ENCODE results near the gene DEFB116. TPM values are rescaled to one million over a fixed set of nuclear protein-coding genes. Genes with fewer than 3 reads are reported as not detected.
"Not testable (repeated sequence)": the region's sequence is repeated elsewhere in the genome, so short reads cannot be mapped to it uniquely, and the experiment has no call there.

DEFB116 gene, protein sequence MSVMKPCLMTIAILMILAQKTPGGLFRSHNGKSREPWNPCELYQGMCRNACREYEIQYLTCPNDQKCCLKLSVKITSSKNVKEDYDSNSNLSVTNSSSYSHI
- not detected in 2 replicates for total RNA-seq (2014; rRNA removed; shearing (Covaris generic))

GRCh38 chr20:31308535-31309162, at the start of gene DEFB116:
DEFB116 (minus strand) TSS chr20:31308585; CDS start chr20:31308585, 0 bp downstream.
- no peak for DNase-seq (ENCODE audit: low read depth in 1 of 2, low spot score in 2 of 2)
- Histone ChIP-seq H3K4me3 (no peak within 1 kb of the TSS), H3K27me3 (replicated peaks) (no peaks in the 10 kb centered on the region), H3K4me1 (replicated peaks) (no peaks in the 10 kb centered on the region), H3K27ac (no peak within 1 kb of the TSS), H3K9me3 (replicated peaks) (no peaks in the 10 kb centered on the region), H3K36me3 (no peaks in the 10 kb centered on the region)

- Histone ChIP-seq H3K4me1 (replicated peaks) (no peaks in the 10 kb centered on the region), H3K36me3 (no peaks in the 10 kb centered on the region), H3K27ac (no peak overlapping the region), H3K27me3 (replicated peaks) (peaks cover 5% of the 10 kb centered on the region; the same call in 1 of the 2 replicates), H3K4me3 (no peak overlapping the region), H3K9me3 (replicated peaks) (no peaks in the 10 kb centered on the region)
- no peak for DNase-seq (ENCODE audit: low read depth in 1 of 2, low spot score in 2 of 2)
These were observed 47.6 kb upstream of the DEFB116 start for GRCh38 chr20:31355981-31356380.

DNA sequence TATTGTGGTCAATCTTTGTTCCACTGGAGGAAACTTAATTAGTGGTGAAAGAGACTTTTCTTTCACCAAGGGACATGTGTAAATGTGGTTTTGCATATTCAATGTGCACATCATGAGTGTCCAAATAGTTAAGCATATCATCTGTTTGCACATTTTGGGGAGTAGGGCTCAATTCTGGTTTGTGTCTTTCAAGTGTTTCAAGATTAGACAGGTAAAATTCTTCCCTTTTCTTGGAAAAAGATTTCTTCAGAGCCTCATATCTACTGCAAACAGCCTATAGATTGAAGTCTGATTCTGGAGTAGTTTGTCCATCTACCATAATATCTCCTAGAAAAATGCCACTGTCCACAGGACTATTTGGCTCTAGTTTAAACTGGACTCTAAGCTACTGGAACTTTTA, 33.1 kb upstream of the DEFB116 start:
- no peaks in the 10 kb centered on the region for H3K36me3 ChIP-seq
- H3K27ac ChIP-seq, result no peak overlapping the region
- no peaks in the 10 kb centered on the region for H3K4me1 ChIP-seq (replicated peaks)
- H3K4me3 ChIP-seq, result no peak overlapping the region
- DNase-seq (ENCODE audit: low read depth in 1 of 2, low spot score in 2 of 2), result no peak
- no peaks in the 10 kb centered on the region for H3K27me3 ChIP-seq (replicated peaks)
- no peaks in the 10 kb centered on the region for H3K9me3 ChIP-seq (replicated peaks)

DNA sequence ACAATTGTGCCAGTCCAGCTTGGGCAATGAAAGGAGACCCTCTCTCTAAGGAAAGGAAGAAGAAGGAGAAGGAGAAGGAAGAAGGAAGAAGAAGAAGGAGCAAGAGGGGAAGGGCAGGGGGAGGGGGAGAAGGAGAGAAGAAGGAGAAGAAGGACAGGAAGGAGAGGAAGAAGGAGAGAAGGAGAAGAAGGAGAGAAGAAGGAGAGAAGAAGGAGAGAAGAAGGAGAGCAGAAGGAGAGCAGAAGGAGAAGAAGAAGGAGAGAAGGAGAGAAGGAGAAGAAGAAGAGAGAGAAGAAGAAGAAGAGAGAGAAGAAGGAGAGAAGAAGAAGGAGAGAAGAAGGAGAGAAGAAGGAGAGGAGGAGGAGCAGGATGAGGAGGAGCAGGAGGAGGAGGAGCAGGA, 22.5 kb upstream of the DEFB116 start:
- Histone ChIP-seq H3K4me1 (replicated peaks) (no peaks in the 10 kb centered on the region), H3K36me3 (no peaks in the 10 kb centered on the region), H3K27me3 (replicated peaks) (no peaks in the 10 kb centered on the region), H3K4me3 (no peak overlapping the region), H3K27ac (no peak overlapping the region), H3K9me3 (replicated peaks) (no peaks in the 10 kb centered on the region)
- no peak for DNase-seq (ENCODE audit: low read depth in 1 of 2, low spot score in 2 of 2)

DNA sequence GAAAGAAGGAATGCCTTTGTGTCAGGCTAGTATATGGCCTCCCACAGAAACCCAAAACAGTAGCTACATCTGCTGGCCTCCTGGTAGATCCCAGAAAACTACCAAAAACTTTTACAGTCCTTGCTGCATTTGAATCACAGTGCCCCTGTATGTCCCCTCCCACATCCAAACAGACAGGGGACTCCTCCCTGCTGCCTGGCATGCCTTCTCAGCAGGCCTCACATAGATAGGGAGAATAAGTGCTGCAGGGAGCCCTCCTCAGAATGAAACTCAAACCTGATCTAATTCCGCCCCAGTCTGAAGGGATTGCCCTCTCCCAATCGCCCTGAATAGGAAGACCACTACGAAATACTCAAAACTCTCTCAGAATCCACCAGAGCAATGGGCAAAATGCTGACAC, 14.1 kb upstream of the DEFB116 start:
- H3K27me3 ChIP-seq (replicated peaks), result no peaks in the 10 kb centered on the region
- H3K36me3 ChIP-seq, result no peaks in the 10 kb centered on the region
- H3K27ac ChIP-seq, result no peak overlapping the region
- no peak for DNase-seq (ENCODE audit: low read depth in 1 of 2, low spot score in 2 of 2)
- no peaks in the 10 kb centered on the region for H3K9me3 ChIP-seq (replicated peaks)
- no peaks in the 10 kb centered on the region for H3K4me1 ChIP-seq (replicated peaks)
- no peak overlapping the region for H3K4me3 ChIP-seq

GRCh38 chr20:31284964-31285363, 23.4 kb downstream of the DEFB116 start:
- H3K4me1 ChIP-seq (replicated peaks); DNase-seq (ENCODE audit: low read depth in 1 of 2, low spot score in 2 of 2): not testable (repeated sequence)

GRCh38 chr20:31278178-31278577, 30.2 kb downstream of the DEFB116 start:
- Histone ChIP-seq H3K27ac (no peak overlapping the region), H3K4me3 (no peak overlapping the region), H3K27me3 (replicated peaks) (no peaks in the 10 kb centered on the region), H3K36me3 (no peaks in the 10 kb centered on the region), H3K9me3 (replicated peaks) (no peaks in the 10 kb centered on the region), H3K4me1 (replicated peaks) (no peaks in the 10 kb centered on the region)
- no peak for DNase-seq (ENCODE audit: low read depth in 1 of 2, low spot score in 2 of 2)

More at GRCh38 chr20:31284964-31285363, 23.4 kb downstream of the DEFB116 start:
- not testable (repeated sequence) for H3K27me3 ChIP-seq (replicated peaks); H3K27ac ChIP-seq; H3K36me3 ChIP-seq; H3K4me3 ChIP-seq; H3K9me3 ChIP-seq (replicated peaks)

GRCh38 chr20:31274441-31274840, 33.9 kb downstream of the DEFB116 start:
- Histone ChIP-seq H3K4me1 (replicated peaks) (no peaks in the 10 kb centered on the region), H3K4me3 (no peak overlapping the region), H3K9me3 (replicated peaks) (no peaks in the 10 kb centered on the region), H3K27ac (no peak overlapping the region), H3K36me3 (no peaks in the 10 kb centered on the region), H3K27me3 (replicated peaks) (no peaks in the 10 kb centered on the region)
- DNase-seq (ENCODE audit: low read depth in 1 of 2, low spot score in 2 of 2), result no peak

- H3K4me1 ChIP-seq (replicated peaks), result no peaks in the 10 kb centered on the region
- no peak overlapping the region for H3K27ac ChIP-seq
- DNase-seq (ENCODE audit: low read depth in 1 of 2, low spot score in 2 of 2), result no peak
- no peak overlapping the region for H3K4me3 ChIP-seq
- no peaks in the 10 kb centered on the region for H3K27me3 ChIP-seq (replicated peaks)
- H3K36me3 ChIP-seq, result no peaks in the 10 kb centered on the region
- H3K9me3 ChIP-seq (replicated peaks), result no peaks in the 10 kb centered on the region
These were observed 48.0 kb downstream of the DEFB116 start for GRCh38 chr20:31260326-31260932.

DNA sequence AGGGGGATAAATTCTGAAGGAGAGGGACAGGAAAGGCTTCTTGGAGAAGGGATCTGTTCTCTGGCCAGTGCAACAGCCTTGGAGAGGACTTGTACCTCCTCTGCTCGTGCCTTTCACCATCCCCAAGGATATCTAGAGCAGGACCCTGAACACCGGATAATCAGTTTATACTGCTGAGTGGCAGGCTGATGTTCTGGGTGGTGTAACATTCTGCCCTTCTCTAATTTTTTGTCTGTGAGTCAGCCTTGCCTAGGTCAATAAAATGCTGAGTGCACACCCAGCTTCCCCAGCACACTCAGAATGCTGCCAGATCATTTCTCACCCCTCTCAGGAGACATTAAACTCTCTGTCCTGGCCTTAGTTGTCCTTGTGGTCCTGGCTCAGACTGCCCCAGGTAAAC, 51.0 kb downstream of the DEFB116 start, which contains the start of gene DEFB115:
Gene DEFB115, plus strand, starts transcription at position 301 of the 400 bp plus-strand sequence. Its CDS starts 0 bp downstream, at position 301.
- no peak within 1 kb of the TSS for H3K27ac ChIP-seq
- no peaks in the 10 kb centered on the region for H3K27me3 ChIP-seq (replicated peaks)
- no peaks in the 10 kb centered on the region for H3K36me3 ChIP-seq
- no peak for DNase-seq (ENCODE audit: low read depth in 1 of 2, low spot score in 2 of 2)
- H3K4me3 ChIP-seq, result no peak within 1 kb of the TSS
- H3K9me3 ChIP-seq (replicated peaks), result no peaks in the 10 kb centered on the region
- H3K4me1 ChIP-seq (replicated peaks), result no peaks in the 10 kb centered on the region

DNA sequence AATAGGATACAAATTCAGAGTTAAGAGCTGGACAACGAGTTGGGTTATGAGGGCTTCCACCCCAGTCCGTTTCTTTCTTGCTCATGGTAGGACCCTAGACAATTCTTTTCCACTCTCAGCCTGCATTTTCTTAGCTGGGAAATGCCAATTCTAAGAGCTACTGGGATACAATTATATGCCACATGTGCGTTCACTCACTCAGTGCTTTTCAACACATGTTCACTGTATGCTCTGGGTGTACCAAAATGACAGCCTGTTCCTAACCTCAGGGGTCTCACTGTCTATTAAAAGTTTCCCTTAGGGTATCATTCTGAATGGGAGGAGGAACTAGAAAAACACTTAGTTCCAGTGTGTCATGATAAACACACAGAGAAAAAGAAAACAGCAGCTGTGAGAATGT, 51.4 kb downstream of the DEFB116 start:
- Histone ChIP-seq H3K27me3 (replicated peaks) (no peaks in the 10 kb centered on the region), H3K9me3 (replicated peaks) (no peaks in the 10 kb centered on the region), H3K4me1 (replicated peaks) (no peaks in the 10 kb centered on the region), H3K4me3 (no peak overlapping the region), H3K27ac (no peak overlapping the region), H3K36me3 (no peaks in the 10 kb centered on the region)
- no peak for DNase-seq (ENCODE audit: low read depth in 1 of 2, low spot score in 2 of 2)

Other genes with a start within 250 kb of the DEFB116 start
- not detected in 2 replicates for gene DEFB115, start 50.9 kb downstream of the DEFB116 start, total RNA-seq (2014; rRNA removed; shearing (Covaris generic))
- not detected in 2 replicates for gene DEFB118, start 60.0 kb upstream of the DEFB116 start, total RNA-seq (2014; rRNA removed; shearing (Covaris generic))
- not detected in 2 replicates for gene DEFB119, start 82.0 kb upstream of the DEFB116 start, total RNA-seq (2014; rRNA removed; shearing (Covaris generic))
- gene DEFB121, start 97.6 kb upstream of the DEFB116 start, total RNA-seq (2014; rRNA removed; shearing (Covaris generic)), result not detected in 2 replicates
- gene DEFB123, start 132.0 kb upstream of the DEFB116 start, total RNA-seq (2014; rRNA removed; shearing (Covaris generic)), result not detected in 2 replicates
- gene DEFB124, start 166.5 kb upstream of the DEFB116 start, total RNA-seq (2014; rRNA removed; shearing (Covaris generic)), result not detected in 2 replicates
- gene REM1, start 166.7 kb upstream of the DEFB116 start, total RNA-seq (2014; rRNA removed; shearing (Covaris generic)), result not detected in 2 replicates
- 28.2 and 68.1 TPM in 2 replicates for gene HM13, start 205.9 kb upstream of the DEFB116 start, total RNA-seq (2014; rRNA removed; shearing (Covaris generic))